Esophagus muscularis mucosa (tissue), 3 donors: ENCODE results near the gene OGFOD3.

Experiments used
- EP300 ChIP-seq: sonication (generic); formaldehyde crosslinking; IDR thresholded peaks from one replicate; pipeline ENCODE4 v1.6.1; 2017; ENCODE audit warnings: antibody characterized with exemption
- TF ChIP-seq, protein P1 (sequence below), 3 experiments: fragments of 200-600 bp in 2 of 3; fragments of 450-650 bp in 1 of 3; sonication (generic) in 2 of 3; IDR thresholded peaks; one replicate each; pipeline ENCODE4 v1.5.1; 2017 to 2019; ENCODE audit warnings: antibody characterized with exemption in 3 of 3, mild to moderate bottlenecking in 2 of 3, moderate library complexity in 1 of 3

DNA sequence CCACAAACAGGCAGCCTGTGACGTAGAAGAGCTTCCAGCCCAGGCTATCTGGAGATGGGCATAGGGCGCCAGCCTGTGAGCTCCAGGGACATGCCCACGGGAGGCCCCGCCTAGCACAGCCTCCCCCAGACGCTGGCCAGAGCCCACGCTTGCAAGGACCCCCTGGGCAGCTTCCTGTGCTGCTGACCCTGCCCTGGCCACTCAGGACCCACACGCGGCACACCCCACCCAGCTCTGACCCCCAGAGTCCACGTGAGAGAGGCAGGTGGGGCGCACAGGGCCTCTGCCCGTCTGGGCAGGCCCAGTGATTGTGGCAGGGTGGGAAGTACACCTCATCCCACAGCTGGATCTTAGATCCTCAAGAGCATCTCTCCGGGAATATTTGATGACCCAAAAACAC lies 28.3 kb upstream of the OGFOD3 start:
- TF ChIP-seq, protein P1, sequence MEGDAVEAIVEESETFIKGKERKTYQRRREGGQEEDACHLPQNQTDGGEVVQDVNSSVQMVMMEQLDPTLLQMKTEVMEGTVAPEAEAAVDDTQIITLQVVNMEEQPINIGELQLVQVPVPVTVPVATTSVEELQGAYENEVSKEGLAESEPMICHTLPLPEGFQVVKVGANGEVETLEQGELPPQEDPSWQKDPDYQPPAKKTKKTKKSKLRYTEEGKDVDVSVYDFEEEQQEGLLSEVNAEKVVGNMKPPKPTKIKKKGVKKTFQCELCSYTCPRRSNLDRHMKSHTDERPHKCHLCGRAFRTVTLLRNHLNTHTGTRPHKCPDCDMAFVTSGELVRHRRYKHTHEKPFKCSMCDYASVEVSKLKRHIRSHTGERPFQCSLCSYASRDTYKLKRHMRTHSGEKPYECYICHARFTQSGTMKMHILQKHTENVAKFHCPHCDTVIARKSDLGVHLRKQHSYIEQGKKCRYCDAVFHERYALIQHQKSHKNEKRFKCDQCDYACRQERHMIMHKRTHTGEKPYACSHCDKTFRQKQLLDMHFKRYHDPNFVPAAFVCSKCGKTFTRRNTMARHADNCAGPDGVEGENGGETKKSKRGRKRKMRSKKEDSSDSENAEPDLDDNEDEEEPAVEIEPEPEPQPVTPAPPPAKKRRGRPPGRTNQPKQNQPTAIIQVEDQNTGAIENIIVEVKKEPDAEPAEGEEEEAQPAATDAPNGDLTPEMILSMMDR (IDR thresholded peaks at IDR 0.05) = no peak
- no peak for TF ChIP-seq EP300
